K562 (cell line): Measurements from ENCODE around the gene SLC37A4. TPM values are rescaled to one million over a fixed set of nuclear protein-coding genes. Genes with fewer than 3 reads are reported as not detected.

ENCODE experiments used
- ATF7 ChIP-seq: fragments of 450-650 bp; IDR thresholded peaks from 2 replicates; pipeline ENCODE4 v1.7.1; 2014; ENCODE audit warnings: mild to moderate bottlenecking, moderate library complexity
- EP400 ChIP-seq: fragments of 450-650 bp; IDR thresholded peaks from 2 replicates; pipeline ENCODE4 v1.6.1; 2017; ENCODE audit warnings: antibody characterized with exemption, mild to moderate bottlenecking, moderate library complexity
- FOXJ3 ChIP-seq: sonication (generic); formaldehyde crosslinking; IDR thresholded peaks from 2 replicates; pipeline ENCODE4 v1.4.0; 2020; ENCODE audit warnings: mild to moderate bottlenecking, missing genetic modification reagents
- FOXK2 ChIP-seq, 2 experiments: fragments of 450-650 bp; IDR thresholded peaks in 1 of 2; conservative IDR thresholded peaks in 1 of 2; 2 replicates each; pipeline ENCODE4 v1.6.1; 2016; ENCODE audit warnings: low read depth in 2 of 2, mild to moderate bottlenecking in 1 of 2
- GABPB1 ChIP-seq: sonication (generic); formaldehyde crosslinking; IDR thresholded peaks from 2 replicates; pipeline ENCODE4 v1.8.0; 2022; ENCODE audit warnings: mild to moderate bottlenecking, missing genetic modification reagents
- GATA2 ChIP-seq: sonication (generic); formaldehyde crosslinking; IDR thresholded peaks from 2 replicates; pipeline ENCODE4 v1.4.0; 2020; ENCODE audit warnings: mild to moderate bottlenecking, missing genetic modification reagents
- HDAC1 ChIP-seq, 2 experiments: fragments of 450-650 bp; IDR thresholded peaks; 2 replicates each; pipeline ENCODE4 v1.6.1; 2016 to 2017; ENCODE audit warnings: inconsistent platforms in 1 of 2, mild to moderate bottlenecking in 1 of 2, moderate library complexity in 1 of 2
- JUND ChIP-seq, 2 experiments: IDR thresholded peaks; 2 replicates in 1 of 2; 3 replicates in 1 of 2; pipeline ENCODE4 v1.6.1; 2011; ENCODE audit warnings: borderline replicate concordance in 2 of 2, low read depth in 2 of 2, low read length in 2 of 2, improper control_type of control experiment in 1 of 2, missing biosample characterization in 1 of 2, missing genetic modification characterization in 1 of 2, missing genetic modification reagents in 1 of 2
- MCM3 ChIP-seq: fragments of 450-650 bp; IDR thresholded peaks from 2 replicates; pipeline ENCODE4 v1.6.1; 2016
- NFIC ChIP-seq: fragments of 450-650 bp; IDR thresholded peaks from 2 replicates; pipeline ENCODE4 v1.6.1; 2017; ENCODE audit warnings: mild to moderate bottlenecking, inconsistent platforms
- REST ChIP-seq, 2 experiments: fragments of 450-650 bp; formaldehyde crosslinking in 1 of 2; IDR thresholded peaks; 2 replicates each; pipeline versions ENCODE4 v1.4.0 to v1.6.1; 2014 to 2020; ENCODE audit warnings: mild to moderate bottlenecking in 2 of 2, borderline replicate concordance in 1 of 2, low read depth in 1 of 2
- SLC30A9 ChIP-seq: fragments of 250-450 bp; sonication (Bioruptor Pico); IDR thresholded peaks from 2 replicates; pipeline ENCODE4 v1.8.0; 2022; ENCODE audit warnings: mild to moderate bottlenecking, moderate library complexity
- SMAD2 ChIP-seq: fragments of 150-350 bp; IDR thresholded peaks from 2 replicates; pipeline ENCODE4 v1.6.1; 2014; ENCODE audit warnings: low read depth, mild to moderate bottlenecking, low read length
- TCFL5 ChIP-seq: fragments of 250-450 bp; sonication (Bioruptor Pico); conservative IDR thresholded peaks from 2 replicates; pipeline ENCODE4 v1.6.1; 2021; ENCODE audit warnings: mild to moderate bottlenecking, moderate library complexity, matching md5 sums
- ZNF778 ChIP-seq: fragments of 450-650 bp; formaldehyde crosslinking; IDR thresholded peaks from 2 replicates; pipeline ENCODE4 v1.4.0; 2020; ENCODE audit warnings: mild to moderate bottlenecking, moderate library complexity
- polyA plus RNA-seq, 8 experiments: library from polyadenylated mRNA; depleted of rRNA in 4 of 8; stranded (reverse) in 5 of 8; unstranded in 3 of 8; fragments of >200 nt; fragmentation: Nextera tagmentation in 2 of 8; fragmentation: Illumina TruSeq in 1 of 8; extraction: Ambion mirVana in 2 of 8; extraction: Trizol in 1 of 8; gene quantifications; 2 replicates each; pipeline versions ENCODE4 v1.2.1 to v1.2.3, GENCODE V29; 2011 to 2014; ENCODE audit warnings: inconsistent platforms in 1 of 8, missing spikeins in 1 of 8
- total RNA-seq, 7 experiments: library from RNA; depleted of rRNA in 6 of 7; stranded (reverse); fragments of >200 nt in 6 of 7; fragmentation: Illumina TruSeq in 2 of 7; extraction: Trizol in 2 of 7; gene quantifications; 2 replicates each; pipeline versions ENCODE4 v1.2.1 to v1.2.3, GENCODE V29; 2011 to 2021; ENCODE audit warnings: low replicate concordance in 1 of 7
- TF ChIP-seq, protein P1 (sequence below): fragments of 450-650 bp; formaldehyde crosslinking; IDR thresholded peaks from 2 replicates; pipeline ENCODE4 v1.4.0; 2020; ENCODE audit warnings: mild to moderate bottlenecking, moderate library complexity
- TF ChIP-seq, protein P2 (sequence below): sonication (generic); formaldehyde crosslinking; IDR thresholded peaks from 2 replicates; pipeline ENCODE4 v1.8.0; 2022; ENCODE audit warnings: missing genetic modification reagents, mild to moderate bottlenecking, moderate library complexity, borderline replicate concordance

Gene SLC37A4
- total and polyA plus RNA-seq, 9 of the 15 experiments (the other 6 are each of a cell fraction or from before 2014, with no cell fraction given) = 24.7 to 73.9 (median 40.7) TPM

DNA sequence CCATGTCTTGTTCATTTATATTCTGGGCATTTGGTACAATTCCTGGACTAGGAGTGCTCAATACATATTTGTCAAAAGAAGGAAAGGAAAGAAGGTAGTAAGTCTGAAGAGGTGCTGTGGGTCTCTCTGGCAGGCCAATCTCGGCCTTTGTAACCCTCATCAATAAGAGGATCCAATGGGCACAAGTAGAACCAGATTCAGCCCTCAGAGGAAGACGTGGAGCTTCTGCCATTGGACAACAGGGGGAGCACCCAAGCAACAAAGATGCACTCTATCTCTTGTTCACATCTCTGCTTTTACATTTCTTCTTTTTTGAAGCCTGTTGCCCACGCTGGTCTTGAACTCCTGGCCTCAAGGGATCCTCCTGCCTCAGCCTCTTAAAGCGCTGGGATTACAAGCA lies 34.7 kb upstream of the SLC37A4 start (continued):
- TF ChIP-seq REST (IDR thresholded peaks at IDR 0.05; ENCODE audit: borderline replicate concordance) (peak; percentile 70; the same call in 1 of the 2 replicates), REST (CRISPR knock-in tag; IDR thresholded peaks at IDR 0.05; ENCODE audit: low read depth) (no peak), JUND (IDR thresholded peaks at IDR 0.05; ENCODE audit: borderline replicate concordance, low read depth, low read length) (0 out of 2 replicates have a peak, but pooled peaks have one; percentile 19), JUND (tag; IDR thresholded peaks at IDR 0.05; ENCODE audit: borderline replicate concordance, low read depth, low read length) (no peak; the same call in 2 of the 3 replicates), ATF7 (no peak), HDAC1 (IDR thresholded peaks at IDR 0.05) (peak in 1 of 2 experiments; percentile 22; a peak in 1 of 4 replicates), ZNF778 (CRISPR knock-in tag) (no peak), TCFL5 (no peak), GATA2 (CRISPR knock-in tag) (peak; percentile 91), SMAD2 (no peak), NFIC (no peak), GABPB1 (CRISPR knock-in tag) (peak; percentile 32; the same call in 1 of the 2 replicates), EP400 (peak; percentile 36; the same call in 1 of the 2 replicates), MCM3 (no peak), FOXK2 (conservative IDR thresholded peaks at IDR 0.05 in 1 of 2, IDR thresholded peaks at IDR 0.05 in 1 of 2; ENCODE audit: low read depth in 2 of 2) (0 out of 4 replicates have a peak, but pooled peaks of 1 of the 2 experiments have one; percentile 38), FOXJ3 (CRISPR knock-in tag) (no peak), SLC30A9 (CRISPR knock-in tag) (no peak)
- TF ChIP-seq, protein P1, sequence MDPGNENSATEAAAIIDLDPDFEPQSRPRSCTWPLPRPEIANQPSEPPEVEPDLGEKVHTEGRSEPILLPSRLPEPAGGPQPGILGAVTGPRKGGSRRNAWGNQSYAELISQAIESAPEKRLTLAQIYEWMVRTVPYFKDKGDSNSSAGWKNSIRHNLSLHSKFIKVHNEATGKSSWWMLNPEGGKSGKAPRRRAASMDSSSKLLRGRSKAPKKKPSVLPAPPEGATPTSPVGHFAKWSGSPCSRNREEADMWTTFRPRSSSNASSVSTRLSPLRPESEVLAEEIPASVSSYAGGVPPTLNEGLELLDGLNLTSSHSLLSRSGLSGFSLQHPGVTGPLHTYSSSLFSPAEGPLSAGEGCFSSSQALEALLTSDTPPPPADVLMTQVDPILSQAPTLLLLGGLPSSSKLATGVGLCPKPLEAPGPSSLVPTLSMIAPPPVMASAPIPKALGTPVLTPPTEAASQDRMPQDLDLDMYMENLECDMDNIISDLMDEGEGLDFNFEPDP (CRISPR knock-in tag) = no peak
- TF ChIP-seq, protein P2, sequence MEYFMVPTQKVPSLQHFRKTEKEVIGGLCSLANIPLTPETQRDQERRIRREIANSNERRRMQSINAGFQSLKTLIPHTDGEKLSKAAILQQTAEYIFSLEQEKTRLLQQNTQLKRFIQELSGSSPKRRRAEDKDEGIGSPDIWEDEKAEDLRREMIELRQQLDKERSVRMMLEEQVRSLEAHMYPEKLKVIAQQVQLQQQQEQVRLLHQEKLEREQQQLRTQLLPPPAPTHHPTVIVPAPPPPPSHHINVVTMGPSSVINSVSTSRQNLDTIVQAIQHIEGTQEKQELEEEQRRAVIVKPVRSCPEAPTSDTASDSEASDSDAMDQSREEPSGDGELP (CRISPR knock-in tag) = no peak
